ENCODE results near the gene CYSTM1.

DNA sequence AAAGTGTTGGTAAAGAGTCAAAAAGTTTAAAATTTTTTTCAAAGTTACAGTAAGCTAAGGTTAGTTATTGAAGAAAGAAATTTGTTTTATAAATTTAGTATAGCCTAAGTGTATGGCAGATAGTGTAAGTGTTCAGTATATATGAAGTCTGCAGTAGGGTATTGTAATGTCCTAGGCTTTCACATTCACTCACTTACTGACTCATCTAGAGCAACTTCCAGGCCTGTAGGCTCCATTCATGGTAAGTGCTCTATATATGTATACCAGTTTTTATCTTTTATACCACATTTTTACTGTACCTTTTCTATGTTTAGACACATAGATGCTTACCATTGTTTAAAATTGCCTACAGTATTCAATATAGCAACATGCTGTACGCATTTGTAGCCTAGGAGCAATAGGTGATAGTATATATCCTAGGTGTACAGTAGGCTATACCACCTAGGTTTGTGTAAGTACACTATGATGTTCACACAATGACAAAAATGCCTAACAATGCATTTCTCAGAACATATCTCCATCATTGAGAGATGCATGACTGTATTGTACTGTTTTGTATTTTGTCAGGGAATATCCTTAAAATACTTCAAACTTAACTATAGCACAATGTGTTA is 38.5 kb downstream of the CYSTM1 start:
- TF ChIP-seq, protein P1, sequence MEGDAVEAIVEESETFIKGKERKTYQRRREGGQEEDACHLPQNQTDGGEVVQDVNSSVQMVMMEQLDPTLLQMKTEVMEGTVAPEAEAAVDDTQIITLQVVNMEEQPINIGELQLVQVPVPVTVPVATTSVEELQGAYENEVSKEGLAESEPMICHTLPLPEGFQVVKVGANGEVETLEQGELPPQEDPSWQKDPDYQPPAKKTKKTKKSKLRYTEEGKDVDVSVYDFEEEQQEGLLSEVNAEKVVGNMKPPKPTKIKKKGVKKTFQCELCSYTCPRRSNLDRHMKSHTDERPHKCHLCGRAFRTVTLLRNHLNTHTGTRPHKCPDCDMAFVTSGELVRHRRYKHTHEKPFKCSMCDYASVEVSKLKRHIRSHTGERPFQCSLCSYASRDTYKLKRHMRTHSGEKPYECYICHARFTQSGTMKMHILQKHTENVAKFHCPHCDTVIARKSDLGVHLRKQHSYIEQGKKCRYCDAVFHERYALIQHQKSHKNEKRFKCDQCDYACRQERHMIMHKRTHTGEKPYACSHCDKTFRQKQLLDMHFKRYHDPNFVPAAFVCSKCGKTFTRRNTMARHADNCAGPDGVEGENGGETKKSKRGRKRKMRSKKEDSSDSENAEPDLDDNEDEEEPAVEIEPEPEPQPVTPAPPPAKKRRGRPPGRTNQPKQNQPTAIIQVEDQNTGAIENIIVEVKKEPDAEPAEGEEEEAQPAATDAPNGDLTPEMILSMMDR (IDR thresholded peaks at IDR 0.05): no peak
- TF ChIP-seq POLR2AphosphoS5 (IDR thresholded peaks at IDR 0.05) (no peak), POLR2A (IDR thresholded peaks at IDR 0.05) (no peak)

All from sigmoid colon (tissue), 4 donors.